LHCN-M2 (cell line): ENCODE results near the gene WBP1. TPM values are rescaled to one million over a fixed set of nuclear protein-coding genes. Genes with fewer than 3 reads are reported as not detected.
"Not testable (repeated sequence)": the region's sequence is repeated elsewhere in the genome, so short reads cannot be mapped to it uniquely, and the experiment has no call there.

Source experiments
- DNase-seq: peaks from one replicate; pipeline ENCODE4 v3.0.0-alpha.2; 2012; ENCODE audit warnings: low read depth
- total RNA-seq: library from RNA; depleted of rRNA; stranded (reverse); fragments of >200 nt; gene quantifications from 2 replicates; pipeline ENCODE4 v1.2.3, GENCODE V29; 2014

WBP1 gene
- total RNA-seq, 1 experiment from 2014 or later = 65.4 TPM

- DNase-seq = no peak
Measured at GRCh38 chr2:74450570-74451190, 7.6 kb upstream of the WBP1 start.

- peak; percentile 97 for DNase-seq
Measured at GRCh38 chr2:74454654-74455511, 3.4 kb upstream of the WBP1 start, which contains the start of gene INO80B. Gene INO80B (plus strand): TSS chr2:74455087. CDS start chr2:74455117, 30 bp downstream.

GRCh38 chr2:74457129-74457548 is 1.1 kb upstream of the WBP1 start:
- no peak for DNase-seq

- no peak for DNase-seq
Measured at GRCh38 chr2:74457549-74458131, 598 bp upstream of the WBP1 start.

GRCh38 chr2:74458938-74459363 is 713 bp downstream of the WBP1 start:
- DNase-seq = no peak

- DNase-seq = not testable (repeated sequence)
Measured at GRCh38 chr2:74459503-74460118, 1.4 kb downstream of the WBP1 start.

- not testable (repeated sequence) for DNase-seq
Measured at GRCh38 chr2:74460187-74460586, 1.9 kb downstream of the WBP1 start.

- DNase-seq = no peak
Measured at GRCh38 chr2:74461187-74462053, 3.2 kb downstream of the WBP1 start.

GRCh38 chr2:74462054-74462785 is 4.0 kb downstream of the WBP1 start:
- no peak for DNase-seq

GRCh38 chr2:74462786-74463105 is 4.5 kb downstream of the WBP1 start:
- DNase-seq = no peak

GRCh38 chr2:74464406-74464805 is 6.2 kb downstream of the WBP1 start:
- no peak for DNase-seq

- DNase-seq = not testable (repeated sequence)
Measured at GRCh38 chr2:74470742-74471141, 12.5 kb downstream of the WBP1 start.

GRCh38 chr2:74471332-74472065 is 13.3 kb downstream of the WBP1 start:
- no peak for DNase-seq

GRCh38 chr2:74472086-74472944 is 14.1 kb downstream of the WBP1 start, which contains the start of gene MRPL53:
Gene MRPL53 (minus strand): TSS chr2:74472680. CDS start chr2:74472660, 20 bp downstream.
- peak; percentile 93 for DNase-seq

- no peak for DNase-seq
Measured at GRCh38 chr2:74472945-74473258, 14.7 kb downstream of the WBP1 start.

GRCh38 chr2:74474481-74474880 is 16.2 kb downstream of the WBP1 start:
- DNase-seq = no peak

GRCh38 chr2:74474899-74475298 is 16.7 kb downstream of the WBP1 start:
- no peak for DNase-seq

- DNase-seq = no peak
Measured at GRCh38 chr2:74481431-74481830, 23.2 kb downstream of the WBP1 start.
